ENCODE results near the gene TTBK1.
"Not testable (repeated sequence)": the region's sequence is repeated elsewhere in the genome, so short reads cannot be mapped to it uniquely, and the experiment has no call there.

The TTBK1 gene

DNA sequence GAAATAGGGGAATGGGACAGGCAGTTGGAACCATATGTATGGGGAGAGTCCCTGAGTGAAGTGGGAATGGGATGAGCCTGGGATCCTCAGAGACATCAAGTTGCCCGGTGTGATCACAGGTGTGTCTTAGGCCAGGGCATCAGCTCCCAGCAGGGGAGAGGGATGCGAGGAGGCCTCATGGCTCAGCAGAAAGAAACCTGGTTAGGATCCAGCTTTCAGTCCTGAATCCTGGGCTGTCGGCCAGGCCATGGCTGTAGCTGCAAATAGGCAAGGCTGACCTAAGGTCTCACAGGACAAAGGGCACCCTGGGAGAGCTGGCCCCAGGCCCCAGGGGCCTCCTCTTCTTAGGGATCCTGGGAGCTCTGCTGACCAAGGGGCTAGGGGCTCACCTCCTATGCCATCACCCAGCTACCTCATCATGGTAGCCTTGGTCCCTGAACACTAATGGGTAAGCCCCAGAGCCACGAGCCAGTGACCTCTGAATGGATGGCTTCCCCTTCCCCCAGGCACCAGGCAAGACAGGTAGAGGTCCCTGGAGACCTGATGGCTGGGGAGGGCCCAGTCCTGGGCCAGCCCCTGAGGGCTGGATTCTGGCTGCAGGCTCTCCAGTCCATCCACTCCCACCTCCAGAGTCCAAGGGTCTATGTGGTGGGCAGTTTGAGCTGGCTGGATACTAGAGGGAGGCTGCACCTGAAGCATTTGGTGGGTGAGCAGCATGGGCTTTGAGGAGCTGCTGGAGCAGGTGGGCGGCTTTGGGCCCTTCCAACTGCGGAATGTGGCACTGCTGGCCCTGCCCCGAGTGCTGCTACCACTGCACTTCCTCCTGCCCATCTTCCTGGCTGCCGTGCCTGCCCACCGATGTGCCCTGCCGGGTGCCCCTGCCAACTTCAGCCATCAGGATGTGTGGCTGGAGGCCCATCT is 54.6 kb downstream of the TTBK1 start, which contains the start of gene SLC22A7:
TSS of gene SLC22A7 (plus strand) at position 617 of the 921 bp plus-strand sequence. CDS start at position 716, 99 bp downstream.
- no peak within 1 kb of the TSS for H2AFZ ChIP-seq (ENCODE audit: low read length, unreplicated experiment)
- H3K4me1 ChIP-seq (ENCODE audit: control insufficient read depth, insufficient read depth, low read length, unreplicated experiment), result no peaks in the 10 kb centered on the region
- no peak within 1 kb of the TSS for H3K27ac ChIP-seq (ENCODE audit: low read depth, low read length)
- H3K27me3 ChIP-seq (ENCODE audit: insufficient read depth, low read length), result peaks cover 11% of the 10 kb centered on the region
- H3K4me3 ChIP-seq (ENCODE audit: low read depth, low read length), result no peak within 1 kb of the TSS
- H3K36me3 ChIP-seq (ENCODE audit: insufficient read depth, low read length), result no peaks in the 10 kb centered on the region
- H3K79me2 ChIP-seq (ENCODE audit: control insufficient read depth, insufficient read depth, low read length, unreplicated experiment), result no peaks in the 10 kb centered on the region

DNA sequence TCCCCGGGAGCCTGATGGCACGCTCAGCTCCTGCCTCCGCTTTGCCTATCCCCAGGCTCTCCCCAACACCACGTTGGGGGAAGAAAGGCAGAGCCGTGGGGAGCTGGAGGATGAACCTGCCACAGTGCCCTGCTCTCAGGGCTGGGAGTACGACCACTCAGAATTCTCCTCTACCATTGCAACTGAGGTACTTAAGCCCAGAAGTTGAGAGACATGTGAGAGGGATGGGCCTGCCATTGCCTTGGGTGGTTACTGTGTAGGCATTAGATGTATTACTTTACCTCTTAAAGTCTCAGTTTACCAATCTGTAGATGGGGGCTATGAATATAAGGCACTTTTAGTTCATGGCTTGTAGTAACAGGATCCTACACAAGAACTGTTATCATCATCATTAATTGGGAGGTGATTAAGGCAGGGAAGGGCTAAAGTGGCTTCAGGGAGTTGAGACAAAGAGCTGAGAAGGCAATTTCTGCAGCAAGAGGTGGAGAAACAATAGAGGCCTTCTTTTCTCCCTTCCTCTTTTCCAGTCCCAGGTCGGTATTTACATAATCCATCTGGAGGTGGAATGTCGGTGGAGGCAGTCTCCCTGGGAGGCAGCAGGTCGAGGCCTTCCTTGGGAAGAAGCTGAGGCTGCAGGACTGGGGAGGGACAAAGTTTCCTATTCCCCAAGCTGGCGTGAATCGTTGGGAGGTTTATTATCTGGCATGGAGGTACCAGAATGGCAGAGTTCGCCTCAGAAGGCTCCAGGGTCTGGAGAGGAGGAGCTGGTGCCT is 55.5 kb downstream of the TTBK1 start:
- Histone ChIP-seq H3K27ac (ENCODE audit: low read depth, low read length) (no peak overlapping the region), H2AFZ (ENCODE audit: low read length, unreplicated experiment) (no peak overlapping the region), H3K36me3 (ENCODE audit: insufficient read depth, low read length) (no peaks in the 10 kb centered on the region), H3K4me1 (ENCODE audit: control insufficient read depth, insufficient read depth, low read length, unreplicated experiment) (no peaks in the 10 kb centered on the region), H3K4me3 (ENCODE audit: low read depth, low read length) (no peak overlapping the region), H3K79me2 (ENCODE audit: control insufficient read depth, insufficient read depth, low read length, unreplicated experiment) (no peaks in the 10 kb centered on the region), H3K27me3 (ENCODE audit: insufficient read depth, low read length) (peaks cover 11% of the 10 kb centered on the region)

DNA sequence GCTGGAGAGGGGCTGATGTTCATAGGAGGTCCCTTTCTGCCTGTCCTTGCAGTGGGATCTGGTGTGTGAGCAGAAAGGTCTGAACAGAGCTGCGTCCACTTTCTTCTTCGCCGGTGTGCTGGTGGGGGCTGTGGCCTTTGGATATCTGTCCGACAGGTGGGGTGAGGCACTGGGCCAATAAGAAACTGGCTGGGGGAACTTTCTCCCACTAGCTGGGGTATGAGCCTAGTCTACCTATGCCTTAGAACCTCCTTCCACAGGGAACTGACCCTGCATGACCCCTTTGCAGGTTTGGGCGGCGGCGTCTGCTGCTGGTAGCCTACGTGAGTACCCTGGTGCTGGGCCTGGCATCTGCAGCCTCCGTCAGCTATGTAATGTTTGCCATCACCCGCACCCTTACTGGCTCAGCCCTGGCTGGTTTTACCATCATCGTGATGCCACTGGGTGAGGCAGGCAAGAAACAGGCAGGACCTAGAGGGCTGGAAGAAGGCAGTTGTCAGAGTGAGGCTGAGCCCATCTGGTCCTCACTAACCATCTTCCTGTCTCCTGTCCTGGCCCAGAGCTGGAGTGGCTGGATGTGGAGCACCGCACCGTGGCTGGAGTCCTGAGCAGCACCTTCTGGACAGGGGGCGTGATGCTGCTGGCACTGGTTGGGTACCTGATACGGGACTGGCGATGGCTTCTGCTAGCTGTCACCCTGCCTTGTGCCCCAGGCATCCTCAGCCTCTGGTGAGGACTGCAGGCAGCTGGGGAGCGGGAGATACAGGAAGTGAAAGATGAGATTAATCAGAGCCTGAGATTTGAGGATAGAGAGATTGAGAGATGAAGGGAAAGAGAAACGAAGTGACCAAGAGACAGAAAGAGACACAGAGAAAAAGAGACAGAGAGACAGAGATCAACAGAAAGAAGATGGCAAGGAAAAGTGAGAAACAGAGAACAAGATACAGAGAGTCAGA is 56.3 kb downstream of the TTBK1 start:
- H3K79me2 ChIP-seq (ENCODE audit: control insufficient read depth, insufficient read depth, low read length, unreplicated experiment), result no peaks in the 10 kb centered on the region
- H2AFZ ChIP-seq (ENCODE audit: low read length, unreplicated experiment), result no peak overlapping the region
- H3K36me3 ChIP-seq (ENCODE audit: insufficient read depth, low read length), result no peaks in the 10 kb centered on the region
- H3K4me3 ChIP-seq (ENCODE audit: low read depth, low read length), result no peak overlapping the region
- H3K4me1 ChIP-seq (ENCODE audit: control insufficient read depth, insufficient read depth, low read length, unreplicated experiment), result no peaks in the 10 kb centered on the region
- peaks cover 11% of the 10 kb centered on the region for H3K27me3 ChIP-seq (ENCODE audit: insufficient read depth, low read length)
- H3K27ac ChIP-seq (ENCODE audit: low read depth, low read length), result no peak overlapping the region

DNA sequence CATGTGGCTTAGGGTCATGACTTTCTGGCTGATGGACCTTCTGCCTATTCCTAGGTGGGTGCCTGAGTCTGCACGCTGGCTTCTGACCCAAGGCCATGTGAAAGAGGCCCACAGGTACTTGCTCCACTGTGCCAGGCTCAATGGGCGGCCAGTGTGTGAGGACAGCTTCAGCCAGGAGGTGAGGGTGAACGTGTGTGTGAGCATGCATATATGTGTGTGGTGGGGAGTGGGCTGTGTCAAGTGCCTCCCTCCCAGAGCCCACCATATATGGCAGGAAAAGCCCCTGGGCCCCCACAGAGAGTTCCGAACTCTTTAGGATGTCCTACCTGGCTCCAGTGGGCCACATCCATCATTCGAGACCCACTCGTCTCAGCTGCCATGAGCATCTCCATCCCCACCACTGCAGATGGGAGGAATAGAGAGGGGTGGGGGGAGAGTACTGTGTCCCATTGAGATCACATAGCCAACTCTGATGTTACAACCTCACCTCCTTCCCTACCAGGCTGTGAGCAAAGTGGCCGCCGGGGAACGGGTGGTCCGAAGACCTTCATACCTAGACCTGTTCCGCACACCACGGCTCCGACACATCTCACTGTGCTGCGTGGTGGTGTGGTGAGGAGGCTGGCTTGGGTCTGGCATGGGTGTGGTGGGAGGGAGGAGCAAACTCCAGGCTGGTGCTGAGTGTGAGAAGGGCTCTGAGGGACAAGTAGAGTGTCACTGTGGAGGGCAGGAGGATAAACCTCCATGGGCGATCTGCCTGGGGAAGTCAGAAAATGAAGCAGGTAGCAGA is 58.0 kb downstream of the TTBK1 start:
- no peak overlapping the region for H3K27ac ChIP-seq (ENCODE audit: low read depth, low read length)
- H3K4me1 ChIP-seq (ENCODE audit: control insufficient read depth, insufficient read depth, low read length, unreplicated experiment), result no peaks in the 10 kb centered on the region
- H3K27me3 ChIP-seq (ENCODE audit: insufficient read depth, low read length), result peaks cover 11% of the 10 kb centered on the region
- no peaks in the 10 kb centered on the region for H3K79me2 ChIP-seq (ENCODE audit: control insufficient read depth, insufficient read depth, low read length, unreplicated experiment)
- no peak overlapping the region for H2AFZ ChIP-seq (ENCODE audit: low read length, unreplicated experiment)
- H3K36me3 ChIP-seq (ENCODE audit: insufficient read depth, low read length), result no peaks in the 10 kb centered on the region
- no peak overlapping the region for H3K4me3 ChIP-seq (ENCODE audit: low read depth, low read length)

DNA sequence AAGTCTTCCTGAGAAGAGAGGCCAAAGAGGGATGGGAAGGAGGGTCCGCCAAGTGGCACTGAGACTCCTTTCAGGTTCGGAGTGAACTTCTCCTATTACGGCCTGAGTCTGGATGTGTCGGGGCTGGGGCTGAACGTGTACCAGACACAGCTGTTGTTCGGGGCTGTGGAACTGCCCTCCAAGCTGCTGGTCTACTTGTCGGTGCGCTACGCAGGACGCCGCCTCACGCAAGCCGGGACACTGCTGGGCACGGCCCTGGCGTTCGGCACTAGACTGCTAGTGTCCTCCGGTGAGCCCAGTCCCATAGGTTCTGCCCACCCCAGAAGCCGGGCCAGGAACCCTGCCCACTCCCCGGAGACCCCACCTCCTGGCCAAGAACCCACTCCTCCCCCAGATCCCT is 58.8 kb downstream of the TTBK1 start:
- Histone ChIP-seq H3K27me3 (ENCODE audit: insufficient read depth, low read length) (peaks cover 11% of the 10 kb centered on the region), H3K4me3 (ENCODE audit: low read depth, low read length) (no peak overlapping the region), H3K4me1 (ENCODE audit: control insufficient read depth, insufficient read depth, low read length, unreplicated experiment) (no peaks in the 10 kb centered on the region), H3K27ac (ENCODE audit: low read depth, low read length) (no peak overlapping the region), H2AFZ (ENCODE audit: low read length, unreplicated experiment) (no peak overlapping the region), H3K79me2 (ENCODE audit: control insufficient read depth, insufficient read depth, low read length, unreplicated experiment) (no peaks in the 10 kb centered on the region), H3K36me3 (ENCODE audit: insufficient read depth, low read length) (no peaks in the 10 kb centered on the region)

DNA sequence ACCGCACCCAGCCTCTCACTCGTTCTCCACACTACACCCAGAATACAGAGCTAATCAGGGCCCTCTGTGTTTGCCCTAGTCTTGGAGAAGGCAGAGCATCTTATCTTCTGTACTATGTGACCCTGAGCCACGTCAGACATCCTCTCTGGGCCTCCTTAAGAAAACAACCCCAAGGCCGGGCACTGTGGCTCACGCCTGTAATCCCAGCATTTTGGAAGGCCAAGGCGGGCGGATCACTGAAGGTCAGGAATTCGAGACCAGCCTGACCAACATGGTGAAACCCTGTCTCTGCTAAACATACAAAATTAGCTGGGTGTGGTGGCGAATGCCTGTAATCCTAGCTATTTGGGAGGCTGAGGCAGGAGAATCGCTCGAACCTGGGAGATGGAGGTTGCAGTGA is 59.7 kb downstream of the TTBK1 start:
- not testable (repeated sequence) for H3K4me1 ChIP-seq (ENCODE audit: control insufficient read depth, insufficient read depth, low read length, unreplicated experiment); H2AFZ ChIP-seq (ENCODE audit: low read length, unreplicated experiment); H3K36me3 ChIP-seq (ENCODE audit: insufficient read depth, low read length); H3K4me3 ChIP-seq (ENCODE audit: low read depth, low read length); H3K27ac ChIP-seq (ENCODE audit: low read depth, low read length); H3K79me2 ChIP-seq (ENCODE audit: control insufficient read depth, insufficient read depth, low read length, unreplicated experiment)
- H3K27me3 ChIP-seq (ENCODE audit: insufficient read depth, low read length), result peaks cover 11% of the 10 kb centered on the region

DNA sequence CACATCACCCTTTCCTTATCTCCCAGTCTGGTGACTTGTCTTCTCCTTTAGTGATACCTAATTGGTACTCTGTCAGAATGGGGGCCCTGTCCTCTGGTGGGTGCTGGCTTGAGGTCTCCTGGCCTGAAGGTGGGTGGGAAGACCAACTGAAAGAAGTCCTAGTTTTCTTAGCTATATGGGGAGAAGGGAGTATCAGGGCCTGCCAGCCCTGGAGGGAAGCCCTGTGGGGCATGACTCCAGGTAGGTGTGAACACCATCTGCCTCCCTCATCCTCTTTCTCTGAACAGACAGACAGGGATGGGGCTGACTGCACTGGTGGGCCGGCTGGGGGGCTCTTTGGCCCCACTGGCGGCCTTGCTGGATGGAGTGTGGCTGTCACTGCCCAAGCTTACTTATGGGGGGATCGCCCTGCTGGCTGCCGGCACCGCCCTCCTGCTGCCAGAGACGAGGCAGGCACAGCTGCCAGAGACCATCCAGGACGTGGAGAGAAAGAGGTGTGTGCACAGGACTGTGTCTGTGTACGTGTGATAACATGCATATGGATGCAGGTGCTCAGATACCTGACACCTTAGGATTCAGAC is 60.6 kb downstream of the TTBK1 start:
- no peaks in the 10 kb centered on the region for H3K79me2 ChIP-seq (ENCODE audit: control insufficient read depth, insufficient read depth, low read length, unreplicated experiment)
- peaks cover 11% of the 10 kb centered on the region for H3K27me3 ChIP-seq (ENCODE audit: insufficient read depth, low read length)
- H3K27ac ChIP-seq (ENCODE audit: low read depth, low read length), result no peak overlapping the region
- H3K36me3 ChIP-seq (ENCODE audit: insufficient read depth, low read length), result no peaks in the 10 kb centered on the region
- H3K4me3 ChIP-seq (ENCODE audit: low read depth, low read length), result no peak overlapping the region
- peaks cover 7% of the 10 kb centered on the region for H3K4me1 ChIP-seq (ENCODE audit: control insufficient read depth, insufficient read depth, low read length, unreplicated experiment)
- H2AFZ ChIP-seq (ENCODE audit: low read length, unreplicated experiment), result no peak overlapping the region

DNA sequence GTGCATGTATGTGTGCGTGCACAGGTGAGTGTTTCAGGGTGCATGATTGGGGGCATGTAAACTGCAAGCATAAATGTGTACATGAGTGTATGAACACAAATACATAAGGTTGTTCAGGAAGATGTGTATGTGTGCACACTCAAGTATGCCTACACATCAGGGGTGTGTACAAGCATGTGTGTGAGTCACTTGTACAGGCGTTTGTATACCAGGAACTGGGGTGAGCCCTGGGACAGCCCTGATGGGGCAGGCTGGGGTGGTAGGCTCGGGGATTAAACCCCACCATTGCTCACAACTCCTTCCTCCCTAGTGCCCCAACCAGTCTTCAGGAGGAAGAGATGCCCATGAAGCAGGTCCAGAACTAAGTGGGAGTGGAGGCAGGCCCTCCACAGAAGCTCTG is 61.1 kb downstream of the TTBK1 start:
- Histone ChIP-seq H3K36me3 (ENCODE audit: insufficient read depth, low read length) (no peaks in the 10 kb centered on the region), H3K4me1 (ENCODE audit: control insufficient read depth, insufficient read depth, low read length, unreplicated experiment) (peaks cover 12% of the 10 kb centered on the region), H3K27ac (ENCODE audit: low read depth, low read length) (no peak overlapping the region), H3K27me3 (ENCODE audit: insufficient read depth, low read length) (peaks cover 7% of the 10 kb centered on the region; the same call in 1 of the 2 replicates), H3K79me2 (ENCODE audit: control insufficient read depth, insufficient read depth, low read length, unreplicated experiment) (no peaks in the 10 kb centered on the region), H3K4me3 (ENCODE audit: low read depth, low read length) (no peak overlapping the region), H2AFZ (ENCODE audit: low read length, unreplicated experiment) (no peak overlapping the region)

DNA sequence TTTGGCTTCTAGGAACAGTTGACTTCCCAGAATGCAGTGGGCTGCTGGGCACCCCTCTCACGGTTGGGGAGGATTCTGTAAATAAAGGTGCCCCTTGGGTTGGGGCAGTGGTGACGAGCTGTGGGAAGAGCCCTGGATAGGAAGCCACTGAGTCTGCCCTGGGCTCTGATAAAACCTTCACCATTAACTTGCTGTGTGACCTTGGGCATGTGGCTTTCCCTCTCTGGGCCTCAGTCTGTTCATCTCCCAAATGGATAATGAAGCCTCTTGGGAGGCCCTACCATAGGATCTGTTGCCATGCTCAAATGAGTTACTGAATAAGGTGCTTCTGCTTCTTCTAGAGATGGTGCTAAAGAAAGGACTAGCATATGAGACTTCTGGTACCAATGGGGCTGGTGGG is 61.6 kb downstream of the TTBK1 start:
- Histone ChIP-seq H3K79me2 (ENCODE audit: control insufficient read depth, insufficient read depth, low read length, unreplicated experiment) (no peaks in the 10 kb centered on the region), H3K27ac (ENCODE audit: low read depth, low read length) (no peak overlapping the region), H3K27me3 (ENCODE audit: insufficient read depth, low read length) (peaks cover 3% of the 10 kb centered on the region; the same call in 1 of the 2 replicates), H3K4me1 (ENCODE audit: control insufficient read depth, insufficient read depth, low read length, unreplicated experiment) (peaks cover 12% of the 10 kb centered on the region), H2AFZ (ENCODE audit: low read length, unreplicated experiment) (no peak overlapping the region), H3K4me3 (ENCODE audit: low read depth, low read length) (no peak overlapping the region), H3K36me3 (ENCODE audit: insufficient read depth, low read length) (no peaks in the 10 kb centered on the region)
